OCI-LY3 (cell line): ENCODE results near the gene PDE4A.

Experiments
- H2AFZ ChIP-seq: fragments of 200-600, 300-600 bp; shearing (Covaris generic); 2 replicates; pipeline ENCODE4 v1.6.0; 2014; ENCODE audit warnings: antibody characterized with exemption, low read depth, low read length
- H3K27ac ChIP-seq: fragments of 200-600, 300-600 bp; sonication (generic); 2 replicates; pipeline ENCODE4 v1.5.1; 2014; ENCODE audit warnings: mild to moderate bottlenecking, low read length, moderate library complexity, mixed read lengths
- H3K27me3 ChIP-seq: fragments of 200-600, 300-600 bp; sonication (generic); 2 replicates; pipeline ENCODE4 v1.6.1; 2014; ENCODE audit warnings: low read depth, low read length, mixed read lengths
- H3K36me3 ChIP-seq: fragments of 200-600, 300-600 bp; sonication (generic); replicated peaks from 2 replicates; pipeline ENCODE3; 2014; ENCODE audit warnings: low read depth, low read length, mixed read lengths
- H3K4me1 ChIP-seq: fragments of 300-600, 200-600 bp; sonication (generic); 2 replicates; pipeline ENCODE4 v1.6.1; 2014; ENCODE audit warnings: low read length, mixed read lengths
- H3K4me2 ChIP-seq: fragments of 200-600, 300-600 bp; sonication (generic); 2 replicates; pipeline ENCODE4 v1.6.1; 2014; ENCODE audit warnings: low read length, mixed read lengths
- H3K4me3 ChIP-seq: fragments of 300-600, 200-600 bp; sonication (generic); 2 replicates; pipeline ENCODE4 v1.5.1; 2014; ENCODE audit warnings: antibody characterized with exemption, mild to moderate bottlenecking, low read length, moderate library complexity
- H3K79me2 ChIP-seq: fragments of 300-600, 200-600 bp; shearing (Covaris generic); 2 replicates; pipeline ENCODE4 v1.6.1; 2014; ENCODE audit warnings: mild to moderate bottlenecking, low read length, mixed read lengths
- H3K9ac ChIP-seq: fragments of 300-600, 200-600 bp; shearing (Covaris generic); 2 replicates; pipeline ENCODE4 v1.6.0; 2014; ENCODE audit warnings: mild to moderate bottlenecking, low read length, moderate library complexity
- H3K9me3 ChIP-seq: fragments of 200-600, 300-600 bp; shearing (Covaris generic); 2 replicates; pipeline ENCODE4 v1.6.1; 2014; ENCODE audit warnings: low read length, mixed read lengths; ENCODE audit not compliant: insufficient read depth
- H4K20me1 ChIP-seq: fragments of 200-600, 300-600 bp; sonication (generic); 2 replicates; pipeline ENCODE4 v1.6.1; 2016; ENCODE audit warnings: low read length, mixed read lengths; ENCODE audit not compliant: insufficient read depth
- CTCF ChIP-seq: fragments of 200-600, 300-600 bp; sonication (generic); IDR thresholded peaks from 2 replicates; pipeline ENCODE4 v1.5.1; 2014; ENCODE audit warnings: antibody characterized with exemption, low read length, low read depth
- EZH2phosphoT487 ChIP-seq: fragments of 200-600 bp; shearing (Covaris generic); IDR thresholded peaks from 2 replicates; pipeline ENCODE4 v1.6.1; 2018; ENCODE audit warnings: antibody characterized with exemption, mixed run types, low read depth

The PDE4A gene

GRCh38 chr19:10421240-10422045, 1.1 kb downstream of the PDE4A start:
- peaks cover 40% of the 10 kb centered on the region for H3K4me1 ChIP-seq
- no peak overlapping the region for H2AFZ ChIP-seq
- no peak overlapping the region for H3K4me3 ChIP-seq
- no peaks in the 10 kb centered on the region for H3K36me3 ChIP-seq
- H3K9ac ChIP-seq = no peak overlapping the region
- no peaks in the 10 kb centered on the region for H3K9me3 ChIP-seq
- TF ChIP-seq EZH2phosphoT487 (no peak), CTCF (peak; percentile 10)
- no peaks in the 10 kb centered on the region for H3K79me2 ChIP-seq
- no peak overlapping the region for H3K4me2 ChIP-seq
- H3K27ac ChIP-seq = no peak overlapping the region
- no peaks in the 10 kb centered on the region for H4K20me1 ChIP-seq
- H3K27me3 ChIP-seq = peaks cover 59% of the 10 kb centered on the region

- Histone ChIP-seq H3K4me3 (no peak overlapping the region), H3K4me2 (no peak overlapping the region), H3K79me2 (no peaks in the 10 kb centered on the region), H4K20me1 (no peaks in the 10 kb centered on the region), H3K9me3 (no peaks in the 10 kb centered on the region), H3K9ac (no peak overlapping the region), H3K36me3 (no peaks in the 10 kb centered on the region), H3K27ac (no peak overlapping the region), H3K4me1 (peaks cover 39% of the 10 kb centered on the region), H3K27me3 (peaks cover 58% of the 10 kb centered on the region), H2AFZ (no peak overlapping the region)
- no peak for TF ChIP-seq EZH2phosphoT487
- no peak for TF ChIP-seq CTCF
Measured at GRCh38 chr19:10422046-10422461, 1.7 kb downstream of the PDE4A start.

GRCh38 chr19:10422846-10423245, 2.5 kb downstream of the PDE4A start:
- no peak for TF ChIP-seq CTCF
- TF ChIP-seq EZH2phosphoT487 = no peak
- H3K4me3 ChIP-seq = no peak overlapping the region
- H3K4me2 ChIP-seq = no peak overlapping the region
- no peak overlapping the region for H3K9ac ChIP-seq
- H2AFZ ChIP-seq = no peak overlapping the region
- H3K27me3 ChIP-seq = peaks cover 56% of the 10 kb centered on the region
- H4K20me1 ChIP-seq = no peaks in the 10 kb centered on the region
- no peak overlapping the region for H3K27ac ChIP-seq
- H3K4me1 ChIP-seq = peaks cover 47% of the 10 kb centered on the region
- H3K9me3 ChIP-seq = no peaks in the 10 kb centered on the region
- H3K36me3 ChIP-seq = peaks cover 3% of the 10 kb centered on the region
- H3K79me2 ChIP-seq = no peaks in the 10 kb centered on the region

- Histone ChIP-seq H2AFZ (peak overlapping the region; percentile 41; the same call in 1 of the 2 replicates), H3K9me3 (no peaks in the 10 kb centered on the region), H3K9ac (peak overlapping the region; percentile 65), H4K20me1 (no peaks in the 10 kb centered on the region), H3K4me1 (peaks cover 51% of the 10 kb centered on the region), H3K4me3 (peak overlapping the region; percentile 79), H3K79me2 (no peaks in the 10 kb centered on the region), H3K27me3 (peaks cover 53% of the 10 kb centered on the region), H3K27ac (peak overlapping the region; percentile 65), H3K4me2 (peak overlapping the region; percentile 100), H3K36me3 (peaks cover 3% of the 10 kb centered on the region)
- TF ChIP-seq EZH2phosphoT487 = no peak
- peak; percentile 94 for TF ChIP-seq CTCF
Measured at GRCh38 chr19:10424011-10424637, 3.8 kb downstream of the PDE4A start.
